GM12873 (cell line): ENCODE results near the gene SGPP2.

Experiments used
- CTCF ChIP-seq: IDR thresholded peaks from 2 replicates; pipeline ENCODE4 v1.5.1; 2012; ENCODE audit warnings: low read depth, mild to moderate bottlenecking, moderate library complexity, low read length, control low read depth; ENCODE audit not compliant: insufficient read depth; ENCODE audit errors: missing control alignments

Gene SGPP2

GRCh38 chr2:222430681-222431080 is 6.3 kb downstream of the SGPP2 start:
- TF ChIP-seq CTCF = no peak

- no peak for TF ChIP-seq CTCF
Measured at GRCh38 chr2:222431869-222432268, 7.5 kb downstream of the SGPP2 start.

GRCh38 chr2:222433332-222434173 is 9.2 kb downstream of the SGPP2 start:
- TF ChIP-seq CTCF = no peak

GRCh38 chr2:222434204-222434603 is 9.9 kb downstream of the SGPP2 start:
- TF ChIP-seq CTCF = no peak

- no peak for TF ChIP-seq CTCF
Measured at GRCh38 chr2:222436040-222436413, 11.7 kb downstream of the SGPP2 start.

GRCh38 chr2:222439692-222440091 is 15.3 kb downstream of the SGPP2 start:
- no peak for TF ChIP-seq CTCF

GRCh38 chr2:222440673-222441422 is 16.5 kb downstream of the SGPP2 start:
- TF ChIP-seq CTCF = no peak
